ENCODE results near the gene TPPP2.
A peak's percentile ranks its signal among the peaks of the same experiment; 100 is the strongest.

Gene TPPP2

DNA sequence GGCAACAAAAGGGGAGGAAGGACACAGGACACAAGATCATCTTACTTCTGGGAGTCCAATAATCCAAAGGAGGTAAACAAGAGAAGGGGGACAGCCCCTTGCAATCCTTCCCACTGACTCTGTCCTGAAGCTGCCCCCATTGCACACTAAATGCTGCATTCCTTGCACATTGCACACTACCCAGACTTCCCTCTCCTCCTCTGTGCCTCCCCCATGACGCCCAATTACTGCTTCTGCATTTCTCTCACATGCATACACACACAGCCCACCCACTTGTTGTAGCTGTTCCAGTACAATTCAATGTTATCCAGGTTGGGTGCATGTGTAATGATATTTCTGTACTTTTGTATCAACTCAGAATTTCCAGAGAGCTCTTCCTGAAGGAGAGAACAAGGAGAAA lies 10.7 kb upstream of the TPPP2 start:
- POLR2A ChIA-PET, result interaction anchor here (1.0 kb wide), 1 partner anchor 14 kb away, joined by 3 read pairs; no protein-coding TSS in a partner anchor
- CTCF ChIA-PET, result interaction anchor here (0.6 to 7.4 kb wide), 8 partner anchors 21 to 168 kb away, joined by 3 to 136 read pairs (median 3); no protein-coding TSS in a partner anchor
- no peak overlapping the region for H3K27ac ChIP-seq (ENCODE audit: extremely low read depth, low read depth, low read length)

DNA sequence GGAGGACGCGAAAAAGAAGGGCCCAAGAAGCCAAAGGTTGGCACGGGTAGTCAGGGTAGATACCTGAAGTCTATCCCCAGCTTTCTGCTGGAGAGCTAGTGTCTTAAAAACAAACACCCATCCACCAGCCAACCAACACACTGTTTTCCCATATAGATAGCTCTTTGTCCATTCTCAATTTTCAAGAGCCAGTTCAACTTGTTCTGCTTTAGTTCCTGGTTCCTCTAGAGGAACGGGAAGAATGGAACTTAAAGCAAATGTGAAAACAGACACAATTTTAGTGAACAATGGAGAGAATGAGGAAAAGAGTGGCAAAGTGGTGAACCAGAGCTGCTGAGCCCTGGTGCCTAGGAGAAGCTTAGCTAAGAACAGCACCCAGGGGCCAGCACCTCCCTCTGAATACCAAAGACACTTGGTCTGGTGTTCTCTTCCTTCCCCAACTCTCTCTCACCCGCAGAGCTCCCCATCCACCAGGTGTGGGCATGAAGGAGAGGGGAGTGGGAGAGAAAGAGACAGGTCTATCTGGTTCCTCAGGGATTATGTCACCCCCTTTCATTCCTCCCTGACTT lies 9.0 kb upstream of the TPPP2 start:
- TF ChIP-seq ZNF426 (tag by site-specific recombination; IDR thresholded peaks at IDR 0.05), result no peak
- TF ChIP-seq, protein P1, sequence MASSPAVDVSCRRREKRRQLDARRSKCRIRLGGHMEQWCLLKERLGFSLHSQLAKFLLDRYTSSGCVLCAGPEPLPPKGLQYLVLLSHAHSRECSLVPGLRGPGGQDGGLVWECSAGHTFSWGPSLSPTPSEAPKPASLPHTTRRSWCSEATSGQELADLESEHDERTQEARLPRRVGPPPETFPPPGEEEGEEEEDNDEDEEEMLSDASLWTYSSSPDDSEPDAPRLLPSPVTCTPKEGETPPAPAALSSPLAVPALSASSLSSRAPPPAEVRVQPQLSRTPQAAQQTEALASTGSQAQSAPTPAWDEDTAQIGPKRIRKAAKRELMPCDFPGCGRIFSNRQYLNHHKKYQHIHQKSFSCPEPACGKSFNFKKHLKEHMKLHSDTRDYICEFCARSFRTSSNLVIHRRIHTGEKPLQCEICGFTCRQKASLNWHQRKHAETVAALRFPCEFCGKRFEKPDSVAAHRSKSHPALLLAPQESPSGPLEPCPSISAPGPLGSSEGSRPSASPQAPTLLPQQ (tag by site-specific recombination; IDR thresholded peaks at IDR 0.05), result no peak
- no peak for TF ChIP-seq ZNF274 (IDR thresholded peaks at IDR 0.05; ENCODE audit: low read length)
- no peak for TF ChIP-seq ZNF274 (tag by site-specific recombination; IDR thresholded peaks at IDR 0.05; ENCODE audit: borderline replicate concordance)
- TF ChIP-seq ZNF701 (tag by site-specific recombination; IDR thresholded peaks at IDR 0.05), result no peak
- TF ChIP-seq ZBTB17 (tag by site-specific recombination; IDR thresholded peaks at IDR 0.05), result no peak
- TF ChIP-seq ZNF785 (tag by site-specific recombination; IDR thresholded peaks at IDR 0.05), result no peak
- no peak for TF ChIP-seq GLI2 (tag by site-specific recombination; IDR thresholded peaks at IDR 0.05; ENCODE audit: borderline replicate concordance, low read depth)
- no peak for TF ChIP-seq ZNF658 (tag by site-specific recombination; IDR thresholded peaks at IDR 0.05)
- no peak for TF ChIP-seq REPIN1 (tag by site-specific recombination; IDR thresholded peaks at IDR 0.05; ENCODE audit: low read depth)
- no peak for TF ChIP-seq ZXDB (tag by site-specific recombination; IDR thresholded peaks at IDR 0.05)
- no peak for TF ChIP-seq ZNF600 (tag by site-specific recombination; IDR thresholded peaks at IDR 0.05)
- TF ChIP-seq SP7 (tag by site-specific recombination; IDR thresholded peaks at IDR 0.05), result no peak
- TF ChIP-seq ZNF621 (tag by site-specific recombination; IDR thresholded peaks at IDR 0.05), result no peak
- TF ChIP-seq, protein P2, sequence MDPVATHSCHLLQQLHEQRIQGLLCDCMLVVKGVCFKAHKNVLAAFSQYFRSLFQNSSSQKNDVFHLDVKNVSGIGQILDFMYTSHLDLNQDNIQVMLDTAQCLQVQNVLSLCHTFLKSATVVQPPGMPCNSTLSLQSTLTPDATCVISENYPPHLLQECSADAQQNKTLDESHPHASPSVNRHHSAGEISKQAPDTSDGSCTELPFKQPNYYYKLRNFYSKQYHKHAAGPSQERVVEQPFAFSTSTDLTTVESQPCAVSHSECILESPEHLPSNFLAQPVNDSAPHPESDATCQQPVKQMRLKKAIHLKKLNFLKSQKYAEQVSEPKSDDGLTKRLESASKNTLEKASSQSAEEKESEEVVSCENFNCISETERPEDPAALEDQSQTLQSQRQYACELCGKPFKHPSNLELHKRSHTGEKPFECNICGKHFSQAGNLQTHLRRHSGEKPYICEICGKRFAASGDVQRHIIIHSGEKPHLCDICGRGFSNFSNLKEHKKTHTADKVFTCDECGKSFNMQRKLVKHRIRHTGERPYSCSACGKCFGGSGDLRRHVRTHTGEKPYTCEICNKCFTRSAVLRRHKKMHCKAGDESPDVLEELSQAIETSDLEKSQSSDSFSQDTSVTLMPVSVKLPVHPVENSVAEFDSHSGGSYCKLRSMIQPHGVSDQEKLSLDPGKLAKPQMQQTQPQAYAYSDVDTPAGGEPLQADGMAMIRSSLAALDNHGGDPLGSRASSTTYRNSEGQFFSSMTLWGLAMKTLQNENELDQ (tag by site-specific recombination; IDR thresholded peaks at IDR 0.05; ENCODE audit: low read depth), result no peak
- H3K36me3 ChIP-seq (ENCODE audit: control insufficient read depth in 2 of 2, insufficient read depth in 1 of 2, low read length in 2 of 2), result peaks cover 0 to 51% of the 10 kb centered on the region in 2 experiments; a peak in 2 of 3 replicates
- no peak overlapping the region for H3K27ac ChIP-seq (ENCODE audit: extremely low read depth, low read depth, low read length)
- ChIA-PET POLR2A (interaction anchor here (1.2 kb wide), 1 partner anchor 22 kb away, joined by 3 read pairs; the partner anchor contains the start of gene SLC39A2), CTCF (interaction anchor here (0.6 to 3.0 kb wide), 5 partner anchors 11 to 71 kb away, joined by 3 to 18 read pairs (median 6); no protein-coding TSS in a partner anchor)
- H3K4me1 ChIP-seq (ENCODE audit: control insufficient read depth, insufficient read depth, low read length), result peaks cover 5% of the 10 kb centered on the region; the same call in 1 of the 2 replicates
- H3K4me3 ChIP-seq (ENCODE audit: low read depth, low read length), result no peak overlapping the region
- H3K9me3 ChIP-seq (ENCODE audit: control insufficient read depth, insufficient read depth, low read depth, low read length), result no peaks in the 10 kb centered on the region

More for the DNA sequence above, 10.7 kb upstream of the TPPP2 start:
- Histone ChIP-seq H3K4me1 (ENCODE audit: control insufficient read depth, insufficient read depth, low read length) (peaks cover 2% of the 10 kb centered on the region; the same call in 1 of the 2 replicates), H3K9me3 (ENCODE audit: control insufficient read depth, insufficient read depth, low read depth, low read length) (no peaks in the 10 kb centered on the region), H3K36me3 (ENCODE audit: control insufficient read depth in 2 of 2, insufficient read depth in 1 of 2, low read length in 2 of 2) (peaks cover 0 to 51% of the 10 kb centered on the region in 2 experiments; a peak in 2 of 3 replicates), H3K4me3 (ENCODE audit: low read depth, low read length) (no peak overlapping the region)
- TF ChIP-seq ZFHX2 (tag by site-specific recombination; conservative IDR thresholded peaks at IDR 0.05) (peak; percentile 53), ZNF350 (tag by site-specific recombination; IDR thresholded peaks at IDR 0.05) (no peak), EGR2 (tag by site-specific recombination; IDR thresholded peaks at IDR 0.05; ENCODE audit: low read depth) (peak; percentile 44; the same call in 1 of the 2 replicates)
- TF ChIP-seq, protein P3, sequence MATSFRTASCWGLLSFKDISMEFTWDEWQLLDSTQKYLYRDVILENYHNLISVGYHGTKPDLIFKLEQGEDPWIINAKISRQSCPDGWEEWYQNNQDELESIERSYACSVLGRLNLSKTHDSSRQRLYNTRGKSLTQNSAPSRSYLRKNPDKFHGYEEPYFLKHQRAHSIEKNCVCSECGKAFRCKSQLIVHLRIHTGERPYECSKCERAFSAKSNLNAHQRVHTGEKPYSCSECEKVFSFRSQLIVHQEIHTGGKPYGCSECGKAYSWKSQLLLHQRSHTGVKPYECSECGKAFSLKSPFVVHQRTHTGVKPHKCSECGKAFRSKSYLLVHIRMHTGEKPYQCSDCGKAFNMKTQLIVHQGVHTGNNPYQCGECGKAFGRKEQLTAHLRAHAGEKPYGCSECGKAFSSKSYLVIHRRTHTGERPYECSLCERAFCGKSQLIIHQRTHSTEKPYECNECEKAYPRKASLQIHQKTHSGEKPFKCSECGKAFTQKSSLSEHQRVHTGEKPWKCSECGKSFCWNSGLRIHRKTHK (tag by site-specific recombination; IDR thresholded peaks at IDR 0.05), result no peak
